Lower leg skin (tissue), 4 donors: ENCODE results near the gene EIF4EBP3. TPM values are rescaled to one million over a fixed set of nuclear protein-coding genes. Genes with fewer than 3 reads are reported as not detected.

Source experiments
- DNase-seq, 2 donors: peaks; one replicate each; pipeline ENCODE4 v3.0.0-alpha.2; 2019; ENCODE audit warnings: low spot score in 2 of 2
- H3K4me3 ChIP-seq: fragments of 200-600 bp; sonication (generic); 2 replicates; pipeline ENCODE4 v1.5.1; 2017; ENCODE audit warnings: mild to moderate bottlenecking, low read depth; ENCODE audit not compliant: poor library complexity, severe bottlenecking
- POLR2A ChIP-seq, 2 donors: fragments of 450-650 bp; IDR thresholded peaks; one replicate each; pipeline ENCODE4 v1.6.1; 2016 to 2017; ENCODE audit warnings: antibody characterized with exemption in 2 of 2, mild to moderate bottlenecking in 1 of 2, moderate library complexity in 1 of 2
- WGBS, 2 donors: methylation state at CpG; one replicate each; pipeline ENCODE4 v1.1.5; 2018; 5-methylcytosine and 5-hydroxymethylcytosine counted together
- intact Hi-C: fragments of 100-400 bp; cut with DNase I; formaldehyde crosslinking; loops from one replicate; pipeline ENCODE4 v1.15.0; 2023; ENCODE audit warnings: low total_unique reads
- total RNA-seq, 4 donors: library from RNA; depleted of rRNA; stranded (reverse); fragments of >200 nt; gene quantifications; one replicate each; pipeline ENCODE4 v1.1.0, GENCODE V29; 2016
- TF ChIP-seq, protein P1 (sequence below), 3 donors: fragments of 450-650 bp; IDR thresholded peaks; one replicate each; pipeline ENCODE4 v1.5.1; 2016; ENCODE audit warnings: antibody characterized with exemption in 3 of 3, mild to moderate bottlenecking in 3 of 3, moderate library complexity in 2 of 3

The EIF4EBP3 gene
- total RNA-seq, 4 donors from 2014 or later: 19.2 to 32.1 (median 27.2) TPM

DNA sequence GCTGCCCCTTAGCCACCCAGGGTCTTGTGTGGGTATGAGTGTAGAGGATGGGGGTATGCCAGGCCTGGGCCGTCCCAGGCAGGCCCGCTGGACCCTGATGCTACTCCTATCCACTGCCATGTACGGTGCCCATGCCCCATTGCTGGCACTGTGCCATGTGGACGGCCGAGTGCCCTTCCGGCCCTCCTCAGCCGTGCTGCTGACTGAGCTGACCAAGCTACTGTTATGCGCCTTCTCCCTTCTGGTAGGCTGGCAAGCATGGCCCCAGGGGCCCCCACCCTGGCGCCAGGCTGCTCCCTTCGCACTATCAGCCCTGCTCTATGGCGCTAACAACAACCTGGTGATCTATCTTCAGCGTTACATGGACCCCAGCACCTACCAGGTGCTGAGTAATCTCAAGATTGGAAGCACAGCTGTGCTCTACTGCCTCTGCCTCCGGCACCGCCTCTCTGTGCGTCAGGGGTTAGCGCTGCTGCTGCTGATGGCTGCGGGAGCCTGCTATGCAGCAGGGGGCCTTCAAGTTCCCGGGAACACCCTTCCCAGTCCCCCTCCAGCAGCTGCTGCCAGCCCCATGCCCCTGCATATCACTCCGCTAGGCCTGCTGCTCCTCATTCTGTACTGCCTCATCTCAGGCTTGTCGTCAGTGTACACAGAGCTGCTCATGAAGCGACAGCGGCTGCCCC, 19.8 kb downstream of the EIF4EBP3 start:
- 87 to 91% methylated on average over 22 of the region's 22 CpGs for WGBS, 2 donors
- no peak for DNase-seq
- no peak for TF ChIP-seq POLR2A (IDR thresholded peaks at IDR 0.05)
- TF ChIP-seq, protein P1, sequence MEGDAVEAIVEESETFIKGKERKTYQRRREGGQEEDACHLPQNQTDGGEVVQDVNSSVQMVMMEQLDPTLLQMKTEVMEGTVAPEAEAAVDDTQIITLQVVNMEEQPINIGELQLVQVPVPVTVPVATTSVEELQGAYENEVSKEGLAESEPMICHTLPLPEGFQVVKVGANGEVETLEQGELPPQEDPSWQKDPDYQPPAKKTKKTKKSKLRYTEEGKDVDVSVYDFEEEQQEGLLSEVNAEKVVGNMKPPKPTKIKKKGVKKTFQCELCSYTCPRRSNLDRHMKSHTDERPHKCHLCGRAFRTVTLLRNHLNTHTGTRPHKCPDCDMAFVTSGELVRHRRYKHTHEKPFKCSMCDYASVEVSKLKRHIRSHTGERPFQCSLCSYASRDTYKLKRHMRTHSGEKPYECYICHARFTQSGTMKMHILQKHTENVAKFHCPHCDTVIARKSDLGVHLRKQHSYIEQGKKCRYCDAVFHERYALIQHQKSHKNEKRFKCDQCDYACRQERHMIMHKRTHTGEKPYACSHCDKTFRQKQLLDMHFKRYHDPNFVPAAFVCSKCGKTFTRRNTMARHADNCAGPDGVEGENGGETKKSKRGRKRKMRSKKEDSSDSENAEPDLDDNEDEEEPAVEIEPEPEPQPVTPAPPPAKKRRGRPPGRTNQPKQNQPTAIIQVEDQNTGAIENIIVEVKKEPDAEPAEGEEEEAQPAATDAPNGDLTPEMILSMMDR (IDR thresholded peaks at IDR 0.05): no peak
- intact Hi-C loops: loop anchor here (10.0 kb wide), 1 partner anchor 68 kb away; the partner anchor contains the start of genes CD14 and TMCO6
- no peak overlapping the region for H3K4me3 ChIP-seq

DNA sequence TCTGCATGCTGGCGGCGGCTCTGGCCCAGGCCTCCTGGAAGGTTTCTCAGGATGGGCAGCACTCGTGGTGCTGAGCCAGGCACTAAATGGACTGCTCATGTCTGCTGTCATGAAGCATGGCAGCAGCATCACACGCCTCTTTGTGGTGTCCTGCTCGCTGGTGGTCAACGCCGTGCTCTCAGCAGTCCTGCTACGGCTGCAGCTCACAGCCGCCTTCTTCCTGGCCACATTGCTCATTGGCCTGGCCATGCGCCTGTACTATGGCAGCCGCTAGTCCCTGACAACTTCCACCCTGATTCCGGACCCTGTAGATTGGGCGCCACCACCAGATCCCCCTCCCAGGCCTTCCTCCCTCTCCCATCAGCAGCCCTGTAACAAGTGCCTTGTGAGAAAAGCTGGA, 20.4 kb downstream of the EIF4EBP3 start:
- intact Hi-C loops: loop anchor here (10.0 kb wide), 1 partner anchor 67 kb away; the partner anchor contains the start of genes CD14 and TMCO6
- no peak overlapping the region for H3K4me3 ChIP-seq
- WGBS, 2 donors: 95 to 98% methylated on average over 13 of the region's 13 CpGs
- no peak for DNase-seq
- TF ChIP-seq, protein P1 (IDR thresholded peaks at IDR 0.05): no peak
- no peak for TF ChIP-seq POLR2A (IDR thresholded peaks at IDR 0.05)

DNA sequence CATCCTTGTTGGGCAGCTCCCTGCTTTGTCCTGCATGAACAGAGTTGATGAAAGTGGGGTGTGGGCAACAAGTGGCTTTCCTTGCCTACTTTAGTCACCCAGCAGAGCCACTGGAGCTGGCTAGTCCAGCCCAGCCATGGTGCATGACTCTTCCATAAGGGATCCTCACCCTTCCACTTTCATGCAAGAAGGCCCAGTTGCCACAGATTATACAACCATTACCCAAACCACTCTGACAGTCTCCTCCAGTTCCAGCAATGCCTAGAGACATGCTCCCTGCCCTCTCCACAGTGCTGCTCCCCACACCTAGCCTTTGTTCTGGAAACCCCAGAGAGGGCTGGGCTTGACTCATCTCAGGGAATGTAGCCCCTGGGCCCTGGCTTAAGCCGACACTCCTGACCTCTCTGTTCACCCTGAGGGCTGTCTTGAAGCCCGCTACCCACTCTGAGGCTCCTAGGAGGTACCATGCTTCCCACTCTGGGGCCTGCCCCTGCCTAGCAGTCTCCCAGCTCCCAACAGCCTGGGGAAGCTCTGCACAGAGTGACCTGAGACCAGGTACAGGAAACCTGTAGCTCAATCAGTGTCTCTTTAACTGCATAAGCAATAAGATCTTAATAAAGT, 21.1 kb downstream of the EIF4EBP3 start:
- TF ChIP-seq POLR2A (IDR thresholded peaks at IDR 0.05): no peak
- TF ChIP-seq, protein P1 (IDR thresholded peaks at IDR 0.05): no peak
- WGBS, 2 donors: 67 to 89% methylated on average over 1 to 2 of the region's 2 CpGs
- DNase-seq: no peak
- intact Hi-C loops: loop anchor here (10.0 kb wide), 1 partner anchor 66 kb away; the partner anchor contains the start of genes CD14 and TMCO6
- no peak overlapping the region for H3K4me3 ChIP-seq

DNA sequence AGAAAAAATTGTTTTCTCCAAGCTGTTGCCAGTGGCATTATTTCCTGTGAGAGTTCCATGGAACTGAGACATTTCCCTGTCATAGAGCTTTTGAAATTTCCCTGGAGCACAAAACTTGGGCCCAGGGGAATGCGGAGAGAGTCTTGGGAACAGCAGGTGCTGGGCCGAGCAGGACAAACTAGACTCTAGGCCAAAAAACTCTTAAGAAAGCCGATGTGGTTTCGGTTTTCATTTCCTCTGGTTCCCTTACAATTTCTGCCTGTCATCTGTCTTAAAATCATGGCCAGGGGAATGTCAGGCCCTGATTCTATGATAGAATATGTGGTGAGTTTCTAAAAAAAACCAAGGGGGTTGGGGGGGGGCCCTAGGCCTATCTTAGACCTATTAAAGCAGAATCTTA, 21.7 kb downstream of the EIF4EBP3 start:
- TF ChIP-seq POLR2A (IDR thresholded peaks at IDR 0.05): no peak
- TF ChIP-seq, protein P1 (IDR thresholded peaks at IDR 0.05): no peak
- DNase-seq: no peak
- 39 to 67% methylated on average over 4 of the region's 4 CpGs for WGBS, 2 donors
- H3K4me3 ChIP-seq: no peak overlapping the region
- intact Hi-C loops: loop anchor here (10.0 kb wide), 1 partner anchor 66 kb away; the partner anchor contains the start of genes CD14 and TMCO6

DNA sequence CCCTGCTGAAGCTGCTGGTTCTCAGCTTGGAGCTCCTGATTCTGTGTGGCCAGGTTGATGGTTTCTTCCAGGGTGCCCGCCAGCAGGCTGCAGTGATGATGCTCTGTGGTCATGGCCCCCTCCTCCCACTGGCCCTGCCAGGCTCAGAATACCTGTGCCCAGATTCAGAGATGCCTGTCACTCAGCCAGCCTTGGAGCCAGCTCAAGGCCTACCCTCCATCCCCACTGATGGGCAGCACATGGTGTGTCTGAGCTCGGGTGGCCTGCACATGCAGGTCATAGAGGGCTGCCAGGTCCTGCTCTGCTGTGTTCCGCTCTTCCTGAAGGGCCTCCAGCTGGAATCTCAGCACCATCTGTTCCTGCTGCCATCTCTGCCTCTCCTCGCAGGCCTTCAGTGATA, 22.6 kb downstream of the EIF4EBP3 start:
- intact Hi-C loops: no loop called here
- WGBS, 2 donors: 79 to 86% methylated on average over 3 to 4 of the region's 4 CpGs
- H3K4me3 ChIP-seq: no peak overlapping the region
- DNase-seq: peak in 1 of 2 donors; percentile 11
- TF ChIP-seq, protein P1 (IDR thresholded peaks at IDR 0.05): no peak
- TF ChIP-seq POLR2A (IDR thresholded peaks at IDR 0.05): no peak
